HFF-Myc (cell line): ENCODE data around the gene FAM114A2.
"Not testable (repeated sequence)": the region's sequence is repeated elsewhere in the genome, so short reads cannot be mapped to it uniquely, and the experiment has no call there.

Experiments
- DNase-seq: peaks from one replicate; pipeline ENCODE4 v3.0.0-alpha.2; 2011; ENCODE audit warnings: low read depth; ENCODE audit errors: extremely low read depth
- H3K4me3 ChIP-seq: replicated peaks from 2 replicates; pipeline ENCODE4 v1.5.1; 2011; ENCODE audit warnings: low read depth, mild to moderate bottlenecking, control low read depth, low read length
- TF ChIP-seq, protein P1 (sequence below): IDR thresholded peaks from 2 replicates; pipeline ENCODE4 v1.5.1; 2012; ENCODE audit warnings: mild to moderate bottlenecking, low read depth, low read length, control low read depth; ENCODE audit errors: missing control alignments

The FAM114A2 gene

DNA sequence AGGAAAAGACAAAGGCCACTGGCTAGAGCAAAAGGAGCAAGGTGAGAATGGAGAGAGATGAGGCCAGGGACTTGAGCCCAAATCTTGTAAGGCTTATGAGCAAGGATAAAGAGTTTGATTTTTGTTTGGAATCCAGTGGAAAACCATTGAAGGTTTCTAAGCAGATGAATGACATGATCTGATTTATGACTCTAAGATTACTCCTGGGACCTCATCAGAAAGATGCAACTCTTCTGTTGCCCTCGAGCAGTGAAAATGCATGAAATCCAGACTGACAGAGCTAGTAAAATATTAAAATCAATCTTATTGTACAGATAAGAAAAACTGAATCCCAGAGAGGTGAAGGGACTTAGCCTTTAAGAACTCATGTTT is 734 bp upstream of the FAM114A2 start:
- DNase-seq = no peak
- TF ChIP-seq, protein P1, sequence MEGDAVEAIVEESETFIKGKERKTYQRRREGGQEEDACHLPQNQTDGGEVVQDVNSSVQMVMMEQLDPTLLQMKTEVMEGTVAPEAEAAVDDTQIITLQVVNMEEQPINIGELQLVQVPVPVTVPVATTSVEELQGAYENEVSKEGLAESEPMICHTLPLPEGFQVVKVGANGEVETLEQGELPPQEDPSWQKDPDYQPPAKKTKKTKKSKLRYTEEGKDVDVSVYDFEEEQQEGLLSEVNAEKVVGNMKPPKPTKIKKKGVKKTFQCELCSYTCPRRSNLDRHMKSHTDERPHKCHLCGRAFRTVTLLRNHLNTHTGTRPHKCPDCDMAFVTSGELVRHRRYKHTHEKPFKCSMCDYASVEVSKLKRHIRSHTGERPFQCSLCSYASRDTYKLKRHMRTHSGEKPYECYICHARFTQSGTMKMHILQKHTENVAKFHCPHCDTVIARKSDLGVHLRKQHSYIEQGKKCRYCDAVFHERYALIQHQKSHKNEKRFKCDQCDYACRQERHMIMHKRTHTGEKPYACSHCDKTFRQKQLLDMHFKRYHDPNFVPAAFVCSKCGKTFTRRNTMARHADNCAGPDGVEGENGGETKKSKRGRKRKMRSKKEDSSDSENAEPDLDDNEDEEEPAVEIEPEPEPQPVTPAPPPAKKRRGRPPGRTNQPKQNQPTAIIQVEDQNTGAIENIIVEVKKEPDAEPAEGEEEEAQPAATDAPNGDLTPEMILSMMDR = no peak
- H3K4me3 ChIP-seq = peak overlapping the region; percentile 57

GRCh38 chr5:154038261-154038706 is 426 bp downstream of the FAM114A2 start:
- H3K4me3 ChIP-seq = peak overlapping the region; percentile 57
- TF ChIP-seq, protein P1 = no peak
- DNase-seq = no peak

DNA sequence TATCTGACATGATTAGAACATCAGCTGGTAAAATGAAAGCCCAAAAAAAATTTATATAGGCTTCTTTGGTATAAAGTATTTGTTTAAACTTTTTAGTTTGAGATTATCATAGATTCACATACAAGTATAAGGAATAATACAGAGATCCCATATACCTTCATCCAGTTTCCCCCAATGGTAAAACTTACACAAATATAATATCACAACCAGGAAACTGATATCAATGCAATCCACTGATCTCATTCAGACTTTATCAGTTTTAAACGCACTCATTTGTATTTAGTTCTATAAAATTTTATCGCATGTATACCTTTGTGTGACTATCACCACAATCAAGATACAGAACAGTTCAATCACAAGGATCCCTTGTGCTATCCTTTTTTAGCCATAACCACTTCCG is 3.8 kb downstream of the FAM114A2 start:
- no peak for DNase-seq
- H3K4me3 ChIP-seq = no peak overlapping the region
- TF ChIP-seq, protein P1 = no peak

GRCh38 chr5:154031937-154032489 is 6.7 kb downstream of the FAM114A2 start:
- DNase-seq = no peak
- no peak overlapping the region for H3K4me3 ChIP-seq
- TF ChIP-seq, protein P1 = no peak

DNA sequence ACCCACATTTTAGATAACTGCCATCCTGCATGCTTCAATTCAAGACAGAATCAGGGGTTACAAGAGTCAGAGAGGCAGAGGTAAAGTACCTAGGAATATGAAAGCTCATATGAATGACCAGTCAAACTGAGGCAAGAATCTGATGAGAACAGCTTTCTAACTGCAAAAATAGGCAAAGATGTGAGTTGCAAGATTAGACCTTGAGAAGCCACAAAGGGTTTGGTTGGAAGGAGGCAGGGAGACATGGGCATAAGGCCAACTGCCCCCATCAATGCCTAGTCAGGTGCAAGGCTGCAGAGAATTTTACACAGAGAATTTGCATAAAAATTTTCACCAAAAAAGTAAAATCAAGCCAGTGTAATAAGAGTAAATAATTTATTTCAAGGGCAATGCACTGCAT is 12.8 kb downstream of the FAM114A2 start:
- TF ChIP-seq, protein P1 = no peak
- DNase-seq = no peak
- H3K4me3 ChIP-seq = no peak overlapping the region

- DNase-seq, H3K4me3 ChIP-seq: not testable (repeated sequence)
Measured at GRCh38 chr5:154018919-154019318, 19.8 kb downstream of the FAM114A2 start.

DNA sequence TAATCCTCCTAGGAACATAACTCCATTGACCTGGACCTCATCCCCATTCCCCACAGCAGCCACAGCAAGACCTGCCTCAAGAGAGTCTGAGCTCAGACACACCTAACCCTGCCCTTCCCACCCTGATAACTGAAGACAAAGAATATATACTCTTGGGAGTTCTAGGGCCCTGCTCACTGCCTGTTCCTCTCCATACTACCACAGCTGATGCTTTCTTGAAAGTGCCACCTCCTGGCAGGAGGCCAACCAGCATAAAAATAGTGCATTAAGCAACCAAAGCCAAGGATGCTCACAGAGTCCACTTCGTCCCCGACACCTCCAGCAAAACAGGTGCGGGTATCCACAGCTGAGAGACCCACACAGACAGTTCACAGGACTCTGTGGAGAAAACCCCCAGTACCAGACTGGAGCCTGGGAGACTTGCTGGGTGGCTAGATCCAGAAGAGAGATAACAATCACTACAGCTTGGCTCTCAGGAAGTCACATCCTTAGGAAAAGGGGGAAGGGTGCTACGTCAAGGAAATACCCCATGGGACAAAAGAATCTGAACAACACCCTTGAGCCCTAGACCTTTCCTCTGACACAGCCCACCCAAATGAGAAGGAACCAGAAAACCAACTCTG is 23.5 kb downstream of the FAM114A2 start:
- no peak for DNase-seq
- TF ChIP-seq, protein P1 = no peak
- H3K4me3 ChIP-seq = no peak overlapping the region
